Measurements from ENCODE around the gene ADGRD1.
"Not testable (repeated sequence)": the region's sequence is repeated elsewhere in the genome, so short reads cannot be mapped to it uniquely, and the experiment has no call there.

The ADGRD1 gene

DNA sequence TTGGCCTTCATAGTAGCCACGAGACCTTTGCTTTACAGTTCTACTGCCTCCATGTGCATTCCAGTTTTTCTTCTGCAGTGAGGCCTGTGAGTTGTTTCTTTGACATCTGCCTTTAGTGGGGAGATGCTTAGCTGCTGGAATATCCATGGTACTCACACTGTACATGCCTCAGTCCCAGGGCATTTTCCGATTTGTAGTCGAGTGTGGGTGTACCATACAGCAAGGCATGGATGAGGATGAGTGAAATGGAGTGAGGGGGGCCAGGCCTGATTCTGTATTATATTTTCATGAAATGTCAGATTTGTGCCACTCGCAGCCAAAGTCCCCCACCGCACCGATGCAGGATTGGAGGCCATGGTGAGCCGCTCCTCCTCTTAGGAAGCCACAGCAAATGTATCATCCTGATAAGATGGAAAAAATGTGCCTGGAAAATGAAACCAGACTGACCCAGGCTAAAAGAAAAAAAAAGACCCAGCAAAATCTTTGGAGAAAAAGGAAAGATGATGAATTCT lies 173.0 kb downstream of the ADGRD1 start:
- no peak for DNase-seq (ENCODE audit: low read depth in 1 of 2, low spot score in 1 of 2)
- no peaks in the 10 kb centered on the region for H3K27me3 ChIP-seq (ENCODE audit: insufficient read depth, poor library complexity, severe bottlenecking)
- no peak overlapping the region for H3K4me3 ChIP-seq (replicated peaks; ENCODE audit: insufficient read depth, low read length)
- H3K27ac ChIP-seq (replicated peaks): no peak overlapping the region
- no peak for TF ChIP-seq POLR2AphosphoS5 (IDR thresholded peaks at IDR 0.05; ENCODE audit: low read depth)
- TF ChIP-seq, protein P1, sequence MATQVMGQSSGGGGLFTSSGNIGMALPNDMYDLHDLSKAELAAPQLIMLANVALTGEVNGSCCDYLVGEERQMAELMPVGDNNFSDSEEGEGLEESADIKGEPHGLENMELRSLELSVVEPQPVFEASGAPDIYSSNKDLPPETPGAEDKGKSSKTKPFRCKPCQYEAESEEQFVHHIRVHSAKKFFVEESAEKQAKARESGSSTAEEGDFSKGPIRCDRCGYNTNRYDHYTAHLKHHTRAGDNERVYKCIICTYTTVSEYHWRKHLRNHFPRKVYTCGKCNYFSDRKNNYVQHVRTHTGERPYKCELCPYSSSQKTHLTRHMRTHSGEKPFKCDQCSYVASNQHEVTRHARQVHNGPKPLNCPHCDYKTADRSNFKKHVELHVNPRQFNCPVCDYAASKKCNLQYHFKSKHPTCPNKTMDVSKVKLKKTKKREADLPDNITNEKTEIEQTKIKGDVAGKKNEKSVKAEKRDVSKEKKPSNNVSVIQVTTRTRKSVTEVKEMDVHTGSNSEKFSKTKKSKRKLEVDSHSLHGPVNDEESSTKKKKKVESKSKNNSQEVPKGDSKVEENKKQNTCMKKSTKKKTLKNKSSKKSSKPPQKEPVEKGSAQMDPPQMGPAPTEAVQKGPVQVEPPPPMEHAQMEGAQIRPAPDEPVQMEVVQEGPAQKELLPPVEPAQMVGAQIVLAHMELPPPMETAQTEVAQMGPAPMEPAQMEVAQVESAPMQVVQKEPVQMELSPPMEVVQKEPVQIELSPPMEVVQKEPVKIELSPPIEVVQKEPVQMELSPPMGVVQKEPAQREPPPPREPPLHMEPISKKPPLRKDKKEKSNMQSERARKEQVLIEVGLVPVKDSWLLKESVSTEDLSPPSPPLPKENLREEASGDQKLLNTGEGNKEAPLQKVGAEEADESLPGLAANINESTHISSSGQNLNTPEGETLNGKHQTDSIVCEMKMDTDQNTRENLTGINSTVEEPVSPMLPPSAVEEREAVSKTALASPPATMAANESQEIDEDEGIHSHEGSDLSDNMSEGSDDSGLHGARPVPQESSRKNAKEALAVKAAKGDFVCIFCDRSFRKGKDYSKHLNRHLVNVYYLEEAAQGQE (IDR thresholded peaks at IDR 0.05; ENCODE audit: insufficient replicate concordance, low read depth): no peak
- TF ChIP-seq GABPA (IDR thresholded peaks at IDR 0.05; ENCODE audit: low read depth): no peak
- TF ChIP-seq, protein P2, sequence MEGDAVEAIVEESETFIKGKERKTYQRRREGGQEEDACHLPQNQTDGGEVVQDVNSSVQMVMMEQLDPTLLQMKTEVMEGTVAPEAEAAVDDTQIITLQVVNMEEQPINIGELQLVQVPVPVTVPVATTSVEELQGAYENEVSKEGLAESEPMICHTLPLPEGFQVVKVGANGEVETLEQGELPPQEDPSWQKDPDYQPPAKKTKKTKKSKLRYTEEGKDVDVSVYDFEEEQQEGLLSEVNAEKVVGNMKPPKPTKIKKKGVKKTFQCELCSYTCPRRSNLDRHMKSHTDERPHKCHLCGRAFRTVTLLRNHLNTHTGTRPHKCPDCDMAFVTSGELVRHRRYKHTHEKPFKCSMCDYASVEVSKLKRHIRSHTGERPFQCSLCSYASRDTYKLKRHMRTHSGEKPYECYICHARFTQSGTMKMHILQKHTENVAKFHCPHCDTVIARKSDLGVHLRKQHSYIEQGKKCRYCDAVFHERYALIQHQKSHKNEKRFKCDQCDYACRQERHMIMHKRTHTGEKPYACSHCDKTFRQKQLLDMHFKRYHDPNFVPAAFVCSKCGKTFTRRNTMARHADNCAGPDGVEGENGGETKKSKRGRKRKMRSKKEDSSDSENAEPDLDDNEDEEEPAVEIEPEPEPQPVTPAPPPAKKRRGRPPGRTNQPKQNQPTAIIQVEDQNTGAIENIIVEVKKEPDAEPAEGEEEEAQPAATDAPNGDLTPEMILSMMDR (IDR thresholded peaks at IDR 0.05; ENCODE audit: insufficient read depth, low read length): no peak
- TF ChIP-seq SPI1 (IDR thresholded peaks at IDR 0.05; ENCODE audit: borderline replicate concordance, low read depth): no peak

DNA sequence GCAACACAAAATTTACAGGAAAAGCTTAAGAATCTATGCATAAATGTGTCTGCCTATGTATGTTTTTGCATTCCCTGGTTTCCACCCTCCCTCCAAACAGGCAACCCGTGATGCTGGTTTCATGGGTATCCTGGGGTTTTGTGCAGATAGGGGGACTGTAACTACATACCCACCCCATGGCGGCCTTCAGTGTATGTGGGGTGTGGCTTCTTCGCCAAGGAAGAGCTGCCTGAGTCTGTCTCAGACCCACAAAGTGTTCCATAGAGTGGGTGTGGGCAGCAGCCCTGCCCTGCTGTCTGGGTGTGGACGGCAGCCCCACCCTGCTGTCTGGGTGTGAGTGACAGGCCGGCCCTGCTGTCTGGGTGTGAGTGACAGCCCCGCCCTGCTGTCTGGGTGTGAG lies 174.8 kb downstream of the ADGRD1 start:
- Histone ChIP-seq H3K27ac (replicated peaks) (no peak overlapping the region), H3K4me3 (replicated peaks; ENCODE audit: insufficient read depth, low read length) (no peak overlapping the region), H3K27me3 (ENCODE audit: insufficient read depth, poor library complexity, severe bottlenecking) (no peaks in the 10 kb centered on the region)
- DNase-seq (ENCODE audit: low read depth in 1 of 2, low spot score in 1 of 2): no peak
- TF ChIP-seq SPI1 (IDR thresholded peaks at IDR 0.05; ENCODE audit: borderline replicate concordance, low read depth) (no peak), POLR2AphosphoS5 (IDR thresholded peaks at IDR 0.05; ENCODE audit: low read depth) (no peak), GABPA (IDR thresholded peaks at IDR 0.05; ENCODE audit: low read depth) (no peak)
- TF ChIP-seq, protein P2 (IDR thresholded peaks at IDR 0.05; ENCODE audit: insufficient read depth, low read length): no peak
- TF ChIP-seq, protein P1 (IDR thresholded peaks at IDR 0.05; ENCODE audit: insufficient replicate concordance, low read depth): no peak

DNA sequence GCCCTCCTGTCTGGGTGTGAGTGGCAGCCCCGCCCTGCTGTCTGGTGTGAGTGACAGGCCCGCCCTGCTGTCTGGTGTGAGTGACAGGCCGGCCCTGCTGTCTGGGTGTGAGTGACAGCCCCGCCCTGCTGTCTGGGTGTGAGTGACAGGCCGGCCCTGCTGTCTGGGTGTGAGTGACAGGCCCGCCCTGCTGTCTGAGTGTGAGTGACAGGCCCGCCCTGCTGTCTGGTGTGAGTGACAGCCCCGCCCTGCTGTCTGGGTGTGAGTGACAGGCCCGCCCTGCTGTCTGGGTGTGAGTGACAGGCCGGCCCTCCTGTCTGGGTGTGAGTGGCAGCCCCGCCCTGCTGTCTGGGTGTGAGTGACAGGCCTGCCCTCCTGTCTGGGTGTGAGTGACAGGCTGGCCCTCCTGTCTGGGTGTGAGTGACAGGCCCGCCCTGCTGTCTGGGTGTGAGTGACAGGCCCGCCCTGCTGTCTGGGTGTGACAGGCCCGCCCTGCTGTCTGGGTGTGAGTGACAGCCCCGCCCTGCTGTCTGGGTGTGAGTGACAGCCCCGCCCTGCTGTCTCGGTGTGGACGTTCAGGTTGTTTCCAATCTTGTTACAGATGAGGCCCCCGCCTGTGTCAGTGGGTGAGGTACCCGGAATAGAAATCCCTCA lies 175.4 kb downstream of the ADGRD1 start:
- DNase-seq (ENCODE audit: low read depth in 1 of 2, low spot score in 1 of 2); H3K27me3 ChIP-seq (ENCODE audit: insufficient read depth, poor library complexity, severe bottlenecking); H3K27ac ChIP-seq (replicated peaks); H3K4me3 ChIP-seq (replicated peaks; ENCODE audit: insufficient read depth, low read length): not testable (repeated sequence)

DNA sequence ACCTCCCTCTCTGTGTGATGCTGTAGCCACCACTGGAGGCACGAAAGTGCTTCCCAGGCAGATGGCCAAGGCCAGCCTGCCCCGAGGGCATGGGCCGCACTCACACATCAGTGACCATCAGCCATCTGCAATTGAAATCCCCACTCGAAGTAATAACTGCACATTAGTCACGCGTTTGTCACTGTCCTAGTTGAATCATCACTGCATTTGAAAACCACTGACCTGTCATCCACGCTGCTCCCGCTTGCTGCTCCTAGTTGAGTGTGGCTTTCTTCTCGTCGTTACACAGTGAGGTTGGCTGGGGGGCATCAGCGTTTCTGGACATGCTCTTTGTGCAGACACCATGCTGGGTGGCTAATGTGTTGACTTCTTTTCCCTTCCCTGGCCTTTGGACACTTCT lies 176.1 kb downstream of the ADGRD1 start:
- H3K27me3 ChIP-seq (ENCODE audit: insufficient read depth, poor library complexity, severe bottlenecking): no peaks in the 10 kb centered on the region
- TF ChIP-seq GABPA (IDR thresholded peaks at IDR 0.05; ENCODE audit: low read depth) (no peak), SPI1 (IDR thresholded peaks at IDR 0.05; ENCODE audit: borderline replicate concordance, low read depth) (no peak), POLR2AphosphoS5 (IDR thresholded peaks at IDR 0.05; ENCODE audit: low read depth) (no peak)
- TF ChIP-seq, protein P2 (IDR thresholded peaks at IDR 0.05; ENCODE audit: insufficient read depth, low read length): no peak
- TF ChIP-seq, protein P1 (IDR thresholded peaks at IDR 0.05; ENCODE audit: insufficient replicate concordance, low read depth): no peak
- no peak overlapping the region for H3K27ac ChIP-seq (replicated peaks)
- H3K4me3 ChIP-seq (replicated peaks; ENCODE audit: insufficient read depth, low read length): no peak overlapping the region
- no peak for DNase-seq (ENCODE audit: low read depth in 1 of 2, low spot score in 1 of 2)
